Testis (tissue), 2 donors: Measurements from ENCODE around the gene MDP1.

ENCODE experiments used
- CTCF ChIP-seq, 3 experiments: fragments of 450-650 bp in 2 of 3; fragments of 200-600 bp in 1 of 3; sonication (generic) in 1 of 3; IDR thresholded peaks; one replicate each; pipeline ENCODE4 v1.5.1; 2016 to 2019; ENCODE audit warnings: antibody characterized with exemption in 3 of 3, mild to moderate bottlenecking in 2 of 3, moderate library complexity in 1 of 3
- POLR2A ChIP-seq: fragments of 450-650 bp; IDR thresholded peaks from one replicate; pipeline ENCODE4 v1.6.1; 2017; ENCODE audit warnings: antibody characterized with exemption, mild to moderate bottlenecking, moderate library complexity

GRCh38 chr14:24171422-24172260 is 44.2 kb downstream of the MDP1 start, which contains the start of gene REC8:
- TF ChIP-seq CTCF (IDR thresholded peaks at IDR 0.05): no peak
- no peak for TF ChIP-seq POLR2A
